WTC11 (cell line): ENCODE results near the gene HDAC10. TPM values are rescaled to one million over a fixed set of nuclear protein-coding genes. Genes with fewer than 3 reads are reported as not detected.

Experiments used
- ATAC-seq: fragments of 200-7000 bp; cut with Tn5 transposase; 2 replicates; pipeline ENCODE4 v1.10.0; 2021; ENCODE audit warnings: mild to moderate bottlenecking, moderate library complexity
- CTCF ChIA-PET: fragments of 300-600 bp; sonication (Branson Sonifier 250); formaldehyde crosslinking; loops from one replicate; lab custom pipeline; 2021; ENCODE audit warnings: antibody characterized with exemption; lab: Charles Lee
- POLR2A ChIA-PET: fragments of 350-600 bp; sonication (Branson Sonifier 250); formaldehyde crosslinking; loops from one replicate; lab custom pipeline; 2021; ENCODE audit warnings: antibody characterized with exemption; lab: Charles Lee
- DNase-seq: peaks from one replicate; pipeline ENCODE4 v3.0.0; 2021; ENCODE audit warnings: low spot score
- H3K27ac Mint-ChIP-seq: 2 replicates; pipeline ENCODE4 v1.8.0; 2021; ENCODE audit warnings: mixed read lengths
- H3K27me3 Mint-ChIP-seq: 2 replicates; pipeline ENCODE4 v1.8.0; 2021; ENCODE audit warnings: low read depth, mild to moderate bottlenecking, moderate library complexity, mixed read lengths
- H3K36me3 Mint-ChIP-seq: 2 replicates; pipeline ENCODE4 v1.8.0; 2021; ENCODE audit warnings: mixed read lengths
- H3K4me1 Mint-ChIP-seq: 2 replicates; pipeline ENCODE4 v1.8.0; 2022; ENCODE audit warnings: mixed read lengths
- H3K4me3 Mint-ChIP-seq: 2 replicates; pipeline ENCODE4 v1.8.0; 2021; ENCODE audit warnings: mild to moderate bottlenecking, moderate library complexity, mixed read lengths
- H3K9me3 Mint-ChIP-seq: 2 replicates; pipeline ENCODE4 v1.8.0; 2021; ENCODE audit warnings: mixed read lengths
- ARID4B ChIP-seq: sonication (generic); formaldehyde crosslinking; IDR thresholded peaks from 2 replicates; pipeline ENCODE4 v1.8.0; 2023; ENCODE audit warnings: missing genetic modification reagents, mild to moderate bottlenecking, borderline replicate concordance
- ATF1 ChIP-seq: sonication (generic); formaldehyde crosslinking; IDR thresholded peaks from 2 replicates; pipeline ENCODE4 v1.8.1; 2023; ENCODE audit warnings: mild to moderate bottlenecking, moderate library complexity, missing genetic modification reagents
- CBFB ChIP-seq: sonication (generic); formaldehyde crosslinking; IDR thresholded peaks from 2 replicates; pipeline ENCODE4 v1.8.1; 2022; ENCODE audit warnings: mild to moderate bottlenecking, low read depth, missing genetic modification reagents
- CREB1 ChIP-seq: sonication (generic); formaldehyde crosslinking; IDR thresholded peaks from 2 replicates; pipeline ENCODE4 v1.8.0; 2023; ENCODE audit warnings: mild to moderate bottlenecking, missing genetic modification reagents
- FOXJ3 ChIP-seq: sonication (generic); formaldehyde crosslinking; IDR thresholded peaks from 2 replicates; pipeline ENCODE4 v1.9.0; 2021; ENCODE audit warnings: missing genetic modification reagents, mild to moderate bottlenecking, borderline replicate concordance
- IRF1 ChIP-seq: sonication (generic); formaldehyde crosslinking; IDR thresholded peaks from 2 replicates; pipeline ENCODE4 v1.8.0; 2023; ENCODE audit warnings: missing genetic modification reagents
- MYBL2 ChIP-seq: sonication (generic); formaldehyde crosslinking; IDR thresholded peaks from 2 replicates; pipeline ENCODE4 v1.8.1; 2023; ENCODE audit warnings: mild to moderate bottlenecking, moderate library complexity, missing genetic modification reagents
- OVOL2 ChIP-seq: fragments of 250-450 bp; sonication (Bioruptor Pico); IDR thresholded peaks from 2 replicates; pipeline ENCODE4 v1.9.0; 2021; ENCODE audit warnings: mild to moderate bottlenecking, borderline replicate concordance
- RELA ChIP-seq: sonication (generic); formaldehyde crosslinking; IDR thresholded peaks from 2 replicates; pipeline ENCODE4 v1.8.1; 2022; ENCODE audit warnings: missing genetic modification reagents, mild to moderate bottlenecking, borderline replicate concordance
- SMAD3 ChIP-seq: sonication (generic); formaldehyde crosslinking; IDR thresholded peaks from 2 replicates; pipeline ENCODE4 v1.8.0; 2022; ENCODE audit warnings: missing genetic modification reagents, mild to moderate bottlenecking, borderline replicate concordance
- TP53 ChIP-seq: sonication (generic); formaldehyde crosslinking; IDR thresholded peaks from 2 replicates; pipeline ENCODE4 v1.8.1; 2023; ENCODE audit warnings: mild to moderate bottlenecking, missing genetic modification reagents
- ZNF138 ChIP-seq: sonication (generic); formaldehyde crosslinking; conservative IDR thresholded peaks from 2 replicates; pipeline ENCODE4 v1.8.1; 2022; ENCODE audit warnings: mild to moderate bottlenecking, moderate library complexity, missing genetic modification reagents
- ZNF232 ChIP-seq: sonication (generic); formaldehyde crosslinking; IDR thresholded peaks from 2 replicates; pipeline ENCODE4 v1.8.0; 2022; ENCODE audit warnings: mild to moderate bottlenecking, missing genetic modification reagents
- total RNA-seq: library from RNA; stranded (reverse); gene quantifications from 3 replicates; pipeline ENCODE4 v1.2.3, GENCODE V29; 2021
- TF ChIP-seq, protein P1 (sequence below): sonication (generic); formaldehyde crosslinking; IDR thresholded peaks from 2 replicates; pipeline ENCODE4 v1.8.1; 2022; ENCODE audit warnings: low read depth, missing genetic modification reagents, borderline replicate concordance
- TF ChIP-seq, protein P2 (sequence below): sonication (generic); formaldehyde crosslinking; conservative IDR thresholded peaks from 2 replicates; pipeline ENCODE4 v1.8.1; 2023; ENCODE audit warnings: mild to moderate bottlenecking, low read depth, missing genetic modification reagents, moderate library complexity

The HDAC10 gene
- total RNA-seq, 1 experiment from 2014 or later = 40.9 TPM

GRCh38 chr22:50220603-50221409 is 30.3 kb downstream of the HDAC10 start:
- H3K4me1 Mint-ChIP-seq = peaks cover 5% of the 10 kb centered on the region; the same call in 1 of the 2 replicates
- no peak for ATAC-seq
- no peak for DNase-seq
- peaks cover 35% of the 10 kb centered on the region for H3K36me3 Mint-ChIP-seq
- TF ChIP-seq RELA (no peak), FOXJ3 (CRISPR knock-in tag) (no peak), MYBL2 (CRISPR knock-in tag) (no peak), OVOL2 (no peak), CREB1 (no peak)
- H3K27me3 Mint-ChIP-seq = no peaks in the 10 kb centered on the region
- no peak overlapping the region for H3K4me3 Mint-ChIP-seq
- H3K27ac Mint-ChIP-seq = no peak overlapping the region
- POLR2A ChIA-PET = no interaction called here
- CTCF ChIA-PET = interaction anchor here (0.7 to 1.0 kb wide), 3 partner anchors 20 to 79 kb away, joined by 3 to 5 read pairs (median 3); no protein-coding TSS in a partner anchor
- H3K9me3 Mint-ChIP-seq = no peaks in the 10 kb centered on the region

- no peak overlapping the region for H3K27ac Mint-ChIP-seq
- H3K4me1 Mint-ChIP-seq = peaks cover 5% of the 10 kb centered on the region; the same call in 1 of the 2 replicates
- CTCF ChIA-PET = no interaction called here
- ATAC-seq = no peak
- no peaks in the 10 kb centered on the region for H3K27me3 Mint-ChIP-seq
- peaks cover 36% of the 10 kb centered on the region for H3K36me3 Mint-ChIP-seq
- TF ChIP-seq ZNF138 (CRISPR knock-in tag) (no peak), TP53 (CRISPR knock-in tag) (no peak), ARID4B (no peak), SMAD3 (CRISPR knock-in tag) (no peak), ZNF232 (no peak), IRF1 (no peak), ATF1 (CRISPR knock-in tag) (no peak), CBFB (CRISPR knock-in tag) (no peak)
- TF ChIP-seq, protein P1, sequence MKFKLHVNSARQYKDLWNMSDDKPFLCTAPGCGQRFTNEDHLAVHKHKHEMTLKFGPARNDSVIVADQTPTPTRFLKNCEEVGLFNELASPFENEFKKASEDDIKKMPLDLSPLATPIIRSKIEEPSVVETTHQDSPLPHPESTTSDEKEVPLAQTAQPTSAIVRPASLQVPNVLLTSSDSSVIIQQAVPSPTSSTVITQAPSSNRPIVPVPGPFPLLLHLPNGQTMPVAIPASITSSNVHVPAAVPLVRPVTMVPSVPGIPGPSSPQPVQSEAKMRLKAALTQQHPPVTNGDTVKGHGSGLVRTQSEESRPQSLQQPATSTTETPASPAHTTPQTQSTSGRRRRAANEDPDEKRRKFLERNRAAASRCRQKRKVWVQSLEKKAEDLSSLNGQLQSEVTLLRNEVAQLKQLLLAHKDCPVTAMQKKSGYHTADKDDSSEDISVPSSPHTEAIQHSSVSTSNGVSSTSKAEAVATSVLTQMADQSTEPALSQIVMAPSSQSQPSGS (CRISPR knock-in tag) = no peak
- TF ChIP-seq, protein P2, sequence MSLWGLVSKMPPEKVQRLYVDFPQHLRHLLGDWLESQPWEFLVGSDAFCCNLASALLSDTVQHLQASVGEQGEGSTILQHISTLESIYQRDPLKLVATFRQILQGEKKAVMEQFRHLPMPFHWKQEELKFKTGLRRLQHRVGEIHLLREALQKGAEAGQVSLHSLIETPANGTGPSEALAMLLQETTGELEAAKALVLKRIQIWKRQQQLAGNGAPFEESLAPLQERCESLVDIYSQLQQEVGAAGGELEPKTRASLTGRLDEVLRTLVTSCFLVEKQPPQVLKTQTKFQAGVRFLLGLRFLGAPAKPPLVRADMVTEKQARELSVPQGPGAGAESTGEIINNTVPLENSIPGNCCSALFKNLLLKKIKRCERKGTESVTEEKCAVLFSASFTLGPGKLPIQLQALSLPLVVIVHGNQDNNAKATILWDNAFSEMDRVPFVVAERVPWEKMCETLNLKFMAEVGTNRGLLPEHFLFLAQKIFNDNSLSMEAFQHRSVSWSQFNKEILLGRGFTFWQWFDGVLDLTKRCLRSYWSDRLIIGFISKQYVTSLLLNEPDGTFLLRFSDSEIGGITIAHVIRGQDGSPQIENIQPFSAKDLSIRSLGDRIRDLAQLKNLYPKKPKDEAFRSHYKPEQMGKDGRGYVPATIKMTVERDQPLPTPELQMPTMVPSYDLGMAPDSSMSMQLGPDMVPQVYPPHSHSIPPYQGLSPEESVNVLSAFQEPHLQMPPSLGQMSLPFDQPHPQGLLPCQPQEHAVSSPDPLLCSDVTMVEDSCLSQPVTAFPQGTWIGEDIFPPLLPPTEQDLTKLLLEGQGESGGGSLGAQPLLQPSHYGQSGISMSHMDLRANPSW = no peak
- POLR2A ChIA-PET = no interaction called here
- no peak for DNase-seq
- H3K4me3 Mint-ChIP-seq = no peak overlapping the region
- H3K9me3 Mint-ChIP-seq = no peaks in the 10 kb centered on the region
Measured at GRCh38 chr22:50219800-50220602, 31.1 kb downstream of the HDAC10 start.
